IgD-negative memory B cell (primary cell): ENCODE data around the gene STARD13. TPM values are rescaled to one million over a fixed set of nuclear protein-coding genes. Genes with fewer than 3 reads are reported as not detected.

Experiments used
- H3K27ac Mint-ChIP-seq, 3 donors: one replicate each; pipeline ENCODE4 v1.8.0; 2020 to 2022; ENCODE audit warnings: mild to moderate bottlenecking in 3 of 3, mixed read lengths in 3 of 3, moderate library complexity in 1 of 3
- H3K27me3 Mint-ChIP-seq: one replicate; pipeline ENCODE4 v1.8.0; 2021; ENCODE audit warnings: mixed read lengths
- H3K36me3 Mint-ChIP-seq: one replicate; pipeline ENCODE4 v1.8.0; 2020; ENCODE audit warnings: mild to moderate bottlenecking, mixed read lengths
- H3K4me1 Mint-ChIP-seq, 3 donors: one replicate each; pipeline ENCODE4 v1.8.0; 2020 to 2022; ENCODE audit warnings: mixed read lengths in 3 of 3, mild to moderate bottlenecking in 1 of 3
- H3K4me3 Mint-ChIP-seq, 4 donors: one replicate each; pipeline ENCODE4 v1.8.0; 2020 to 2022; ENCODE audit warnings: mild to moderate bottlenecking in 4 of 4, mixed read lengths in 4 of 4, moderate library complexity in 3 of 4
- H3K9me3 Mint-ChIP-seq, 3 donors: one replicate each; pipeline ENCODE4 v1.8.0; 2020 to 2021; ENCODE audit warnings: mixed read lengths in 3 of 3, mild to moderate bottlenecking in 1 of 3
- polyA plus RNA-seq: library from polyadenylated mRNA; unstranded; fragments of 300-500 nt; fragmentation: Illumina TruSeq; gene quantifications from one replicate; pipeline ENCODE4 v1.2.3, GENCODE V29; 2021

The STARD13 gene
- polyA plus RNA-seq, 1 donor from 2014 or later: not detected

DNA sequence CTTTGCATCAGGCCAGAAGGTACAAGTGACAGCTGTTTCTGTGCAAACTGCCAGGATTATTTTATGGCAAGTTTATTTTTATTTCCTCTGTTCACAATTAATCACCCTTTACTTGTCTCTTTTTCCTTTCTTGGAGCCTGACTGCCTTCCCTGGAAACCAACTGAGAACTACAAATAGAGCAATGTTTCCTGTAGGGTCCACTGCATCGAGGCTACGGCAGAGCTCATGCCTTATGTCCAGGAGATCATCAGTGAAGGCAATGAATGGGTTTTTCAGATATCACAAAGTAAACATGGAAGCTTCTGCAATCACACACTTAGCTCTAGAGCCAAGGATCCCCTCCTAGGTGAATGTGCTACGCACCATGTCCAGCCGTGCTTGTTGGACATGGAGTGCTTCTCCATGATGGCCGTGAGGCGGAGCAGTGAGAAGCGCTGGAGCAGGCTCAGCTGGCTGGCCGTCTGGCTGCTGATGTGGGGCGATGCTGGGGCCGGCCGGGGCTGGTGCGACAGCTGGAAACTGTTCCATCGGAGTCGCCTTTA, 158.5 kb downstream of the STARD13 start:
- H3K4me3 Mint-ChIP-seq: no peak overlapping the region
- H3K36me3 Mint-ChIP-seq: peaks cover 1% of the 10 kb centered on the region
- H3K27me3 Mint-ChIP-seq: peaks cover 3% of the 10 kb centered on the region
- H3K4me1 Mint-ChIP-seq: peaks cover 0 to 4% (median 0%) of the 10 kb centered on the region in 3 donors
- H3K9me3 Mint-ChIP-seq: no peaks in the 10 kb centered on the region
- no peak overlapping the region for H3K27ac Mint-ChIP-seq

- H3K27me3 Mint-ChIP-seq: peaks cover 5% of the 10 kb centered on the region
- peaks cover 1% of the 10 kb centered on the region for H3K36me3 Mint-ChIP-seq
- peaks cover 0 to 4% (median 0%) of the 10 kb centered on the region in 3 donors for H3K4me1 Mint-ChIP-seq
- no peaks in the 10 kb centered on the region for H3K9me3 Mint-ChIP-seq
- no peak overlapping the region for H3K4me3 Mint-ChIP-seq
- no peak overlapping the region for H3K27ac Mint-ChIP-seq
Observed at GRCh38 chr13:33125821-33126570, 159.6 kb downstream of the STARD13 start.

- no peak overlapping the region for H3K27ac Mint-ChIP-seq
- H3K4me1 Mint-ChIP-seq: peaks cover 0 to 4% (median 0%) of the 10 kb centered on the region in 3 donors
- H3K27me3 Mint-ChIP-seq: peaks cover 8% of the 10 kb centered on the region
- no peak overlapping the region for H3K4me3 Mint-ChIP-seq
- H3K9me3 Mint-ChIP-seq: no peaks in the 10 kb centered on the region
- peaks cover 1% of the 10 kb centered on the region for H3K36me3 Mint-ChIP-seq
Observed at GRCh38 chr13:33123066-33123859, 162.3 kb downstream of the STARD13 start.

GRCh38 chr13:33119856-33120543, 165.6 kb downstream of the STARD13 start:
- Mint-ChIP-seq H3K4me3 (no peak overlapping the region), H3K27me3 (peaks cover 12% of the 10 kb centered on the region), H3K4me1 (peaks cover 0 to 4% (median 0%) of the 10 kb centered on the region in 3 donors), H3K27ac (no peak overlapping the region), H3K36me3 (no peaks in the 10 kb centered on the region), H3K9me3 (peaks cover 0 to 3% (median 0%) of the 10 kb centered on the region in 3 donors)

GRCh38 chr13:33119022-33119781, 166.4 kb downstream of the STARD13 start:
- Mint-ChIP-seq H3K36me3 (no peaks in the 10 kb centered on the region), H3K9me3 (peaks cover 0 to 3% (median 0%) of the 10 kb centered on the region in 3 donors), H3K4me3 (no peak overlapping the region), H3K27ac (no peak overlapping the region), H3K27me3 (peaks cover 15% of the 10 kb centered on the region), H3K4me1 (peaks cover 0 to 4% (median 0%) of the 10 kb centered on the region in 3 donors)

DNA sequence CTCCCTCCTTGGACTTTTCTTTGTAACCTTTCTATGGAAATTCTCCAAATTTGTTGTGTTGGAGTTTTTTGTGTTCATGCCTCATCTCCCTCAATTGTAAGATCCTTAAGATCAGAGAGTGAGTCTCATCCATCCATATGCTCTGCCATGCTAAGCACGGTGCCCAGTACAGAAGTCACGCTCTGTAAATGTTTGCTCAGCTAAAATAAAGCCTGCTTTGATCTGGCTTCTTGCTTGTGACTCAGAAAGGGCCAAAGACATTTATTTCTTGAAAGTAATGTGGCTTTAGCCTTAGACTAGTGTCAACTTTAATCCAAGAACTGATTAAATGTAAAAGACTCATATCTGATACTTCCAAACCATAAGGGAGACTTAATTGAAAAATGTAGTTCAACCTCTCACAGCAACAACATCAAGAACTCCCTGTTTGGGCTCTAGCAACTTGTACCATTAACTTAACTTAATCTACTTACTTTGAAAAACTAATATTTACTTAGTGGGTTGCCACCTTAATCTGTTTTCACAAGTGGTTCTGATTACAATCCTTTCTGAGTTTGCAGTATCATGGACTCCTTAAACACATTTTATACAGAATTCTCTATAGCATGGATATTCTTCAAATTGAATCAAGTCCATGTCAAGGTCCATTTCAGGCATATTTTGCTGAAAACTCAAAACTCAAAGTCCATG, 169.1 kb downstream of the STARD13 start:
- peaks cover 0 to 3% (median 0%) of the 10 kb centered on the region in 3 donors for H3K9me3 Mint-ChIP-seq
- H3K27ac Mint-ChIP-seq: no peak overlapping the region
- H3K36me3 Mint-ChIP-seq: no peaks in the 10 kb centered on the region
- H3K4me3 Mint-ChIP-seq: no peak overlapping the region
- peaks cover 16% of the 10 kb centered on the region for H3K27me3 Mint-ChIP-seq
- H3K4me1 Mint-ChIP-seq: peaks cover 5 to 10% (median 6%) of the 10 kb centered on the region in 3 donors

DNA sequence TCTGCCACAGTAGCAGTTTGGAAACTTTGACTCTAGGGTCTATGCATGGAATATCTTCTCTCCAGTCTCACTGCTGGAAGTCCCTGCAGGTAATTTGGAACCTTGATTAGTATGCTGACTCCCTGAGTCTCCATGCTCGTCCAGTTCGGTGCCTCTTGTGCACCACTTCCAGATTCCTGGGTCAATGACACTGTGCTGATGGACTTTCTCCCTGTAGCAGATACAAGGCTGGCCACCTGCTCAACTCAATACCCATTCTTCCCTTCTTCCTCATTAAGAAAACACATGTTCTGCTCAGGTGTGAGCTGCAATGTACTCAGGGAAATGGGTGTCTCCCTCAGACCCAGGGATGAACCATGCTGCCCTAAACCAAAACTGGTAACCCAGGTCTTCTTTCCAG, 170.3 kb downstream of the STARD13 start:
- no peaks in the 10 kb centered on the region for H3K36me3 Mint-ChIP-seq
- H3K27ac Mint-ChIP-seq: peak overlapping the region in 1 of 3 donors; percentile 29
- H3K9me3 Mint-ChIP-seq: peaks cover 0 to 3% (median 0%) of the 10 kb centered on the region in 3 donors

GRCh38 chr13:33114146-33114545, 171.4 kb downstream of the STARD13 start:
- Mint-ChIP-seq H3K27ac (no peak overlapping the region), H3K9me3 (peaks cover 0 to 3% (median 0%) of the 10 kb centered on the region in 3 donors), H3K4me1 (peaks cover 20 to 30% (median 28%) of the 10 kb centered on the region in 3 donors), H3K4me3 (no peak overlapping the region), H3K27me3 (peaks cover 21% of the 10 kb centered on the region), H3K36me3 (no peaks in the 10 kb centered on the region)

More for the DNA sequence above, 170.3 kb downstream of the STARD13 start:
- Mint-ChIP-seq H3K4me3 (no peak overlapping the region), H3K27me3 (peaks cover 17% of the 10 kb centered on the region), H3K4me1 (peaks cover 17 to 22% (median 18%) of the 10 kb centered on the region in 3 donors)

GRCh38 chr13:33112766-33113165, 172.8 kb downstream of the STARD13 start:
- H3K36me3 Mint-ChIP-seq: no peaks in the 10 kb centered on the region
- H3K27me3 Mint-ChIP-seq: peaks cover 27% of the 10 kb centered on the region
- peaks cover 0 to 3% (median 0%) of the 10 kb centered on the region in 3 donors for H3K9me3 Mint-ChIP-seq
- peaks cover 20 to 31% (median 30%) of the 10 kb centered on the region in 3 donors for H3K4me1 Mint-ChIP-seq
- no peak overlapping the region for H3K4me3 Mint-ChIP-seq
- H3K27ac Mint-ChIP-seq: no peak overlapping the region

GRCh38 chr13:33111414-33112110, 174.0 kb downstream of the STARD13 start:
- Mint-ChIP-seq H3K27me3 (peaks cover 27% of the 10 kb centered on the region), H3K36me3 (no peaks in the 10 kb centered on the region), H3K9me3 (peaks cover 0 to 3% (median 0%) of the 10 kb centered on the region in 3 donors), H3K4me3 (peak overlapping the region in 3 of 4 donors; percentile 59 to 94 (median 86)), H3K27ac (peak overlapping the region in 1 of 3 donors; percentile 9), H3K4me1 (peaks cover 20 to 36% (median 31%) of the 10 kb centered on the region in 3 donors)

- H3K36me3 Mint-ChIP-seq: no peaks in the 10 kb centered on the region
- peak overlapping the region in 1 of 3 donors; percentile 9 for H3K27ac Mint-ChIP-seq
- no peaks in the 10 kb centered on the region for H3K9me3 Mint-ChIP-seq
- peak overlapping the region; percentile 59 to 94 (median 79) for H3K4me3 Mint-ChIP-seq
- peaks cover 20 to 39% (median 31%) of the 10 kb centered on the region in 3 donors for H3K4me1 Mint-ChIP-seq
- H3K27me3 Mint-ChIP-seq: peaks cover 24% of the 10 kb centered on the region
Observed at GRCh38 chr13:33110713-33111413, 174.7 kb downstream of the STARD13 start.

- Mint-ChIP-seq H3K9me3 (no peaks in the 10 kb centered on the region), H3K4me1 (peaks cover 24 to 44% (median 31%) of the 10 kb centered on the region in 3 donors), H3K27me3 (peaks cover 25% of the 10 kb centered on the region), H3K36me3 (no peaks in the 10 kb centered on the region), H3K27ac (peak overlapping the region in 1 of 3 donors; percentile 9), H3K4me3 (peak overlapping the region; percentile 59 to 94 (median 79))
Observed at GRCh38 chr13:33110386-33110712, 175.2 kb downstream of the STARD13 start.
